NCI-H187 (cell line): ENCODE results near the gene SV2C.

Experiments
- DNase-seq, 2 experiments: peaks; one replicate each; lab custom pipeline; 2025; lab: John Stamatoyannopoulos, UW

SV2C gene

GRCh38 chr5:76163111-76163628 is 80.0 kb downstream of the SV2C start:
- DNase-seq, result no peak

GRCh38 chr5:76165029-76165428 is 81.8 kb downstream of the SV2C start:
- no peak for DNase-seq

GRCh38 chr5:76165711-76166374 is 82.7 kb downstream of the SV2C start:
- no peak for DNase-seq

- no peak for DNase-seq
Observed at GRCh38 chr5:76166886-76167576, 83.8 kb downstream of the SV2C start.

- no peak for DNase-seq
Observed at GRCh38 chr5:76169146-76169905, 86.1 kb downstream of the SV2C start.

- DNase-seq, result no peak
Observed at GRCh38 chr5:76174101-76174500, 90.9 kb downstream of the SV2C start.

GRCh38 chr5:76175051-76175666 is 92.0 kb downstream of the SV2C start:
- peak; percentile 9 to 24 for DNase-seq

- no peak for DNase-seq
Observed at GRCh38 chr5:76175821-76176403, 92.7 kb downstream of the SV2C start.

GRCh38 chr5:76177978-76178377 is 94.8 kb downstream of the SV2C start:
- DNase-seq, result no peak

- DNase-seq, result no peak
Observed at GRCh38 chr5:76178913-76179312, 95.7 kb downstream of the SV2C start.

GRCh38 chr5:76180814-76181805 is 97.9 kb downstream of the SV2C start:
- no peak for DNase-seq

- no peak for DNase-seq
Observed at GRCh38 chr5:76187386-76187785, 104.2 kb downstream of the SV2C start.

GRCh38 chr5:76190356-76190755 is 107.2 kb downstream of the SV2C start:
- DNase-seq, result no peak

- no peak for DNase-seq
Observed at GRCh38 chr5:76192837-76193236, 109.7 kb downstream of the SV2C start.

- DNase-seq, result no peak
Observed at GRCh38 chr5:76193635-76194034, 110.5 kb downstream of the SV2C start.

GRCh38 chr5:76194340-76194739 is 111.2 kb downstream of the SV2C start:
- DNase-seq, result no peak

GRCh38 chr5:76196457-76196856 is 113.3 kb downstream of the SV2C start:
- DNase-seq, result no peak

- no peak for DNase-seq
Observed at GRCh38 chr5:76196886-76197489, 113.8 kb downstream of the SV2C start.

GRCh38 chr5:76197726-76198125 is 114.5 kb downstream of the SV2C start:
- DNase-seq, result no peak
